WTC11 (cell line): Measurements from ENCODE around the gene PDZD2. TPM values are rescaled to one million over a fixed set of nuclear protein-coding genes. Genes with fewer than 3 reads are reported as not detected.

Source experiments
- ATAC-seq: fragments of 200-7000 bp; cut with Tn5 transposase; 2 replicates; pipeline ENCODE4 v1.10.0; 2021; ENCODE audit warnings: mild to moderate bottlenecking, moderate library complexity
- CTCF ChIA-PET: fragments of 300-600 bp; sonication (Branson Sonifier 250); formaldehyde crosslinking; loops from one replicate; lab custom pipeline; 2021; ENCODE audit warnings: antibody characterized with exemption; lab: Charles Lee
- POLR2A ChIA-PET: fragments of 350-600 bp; sonication (Branson Sonifier 250); formaldehyde crosslinking; loops from one replicate; lab custom pipeline; 2021; ENCODE audit warnings: antibody characterized with exemption; lab: Charles Lee
- DNase-seq: peaks from one replicate; pipeline ENCODE4 v3.0.0; 2021; ENCODE audit warnings: low spot score
- H3K27ac Mint-ChIP-seq: 2 replicates; pipeline ENCODE4 v1.8.0; 2021; ENCODE audit warnings: mixed read lengths
- H3K27me3 Mint-ChIP-seq: 2 replicates; pipeline ENCODE4 v1.8.0; 2021; ENCODE audit warnings: low read depth, mild to moderate bottlenecking, moderate library complexity, mixed read lengths
- H3K36me3 Mint-ChIP-seq: 2 replicates; pipeline ENCODE4 v1.8.0; 2021; ENCODE audit warnings: mixed read lengths
- H3K4me1 Mint-ChIP-seq: 2 replicates; pipeline ENCODE4 v1.8.0; 2022; ENCODE audit warnings: mixed read lengths
- H3K4me3 Mint-ChIP-seq: 2 replicates; pipeline ENCODE4 v1.8.0; 2021; ENCODE audit warnings: mild to moderate bottlenecking, moderate library complexity, mixed read lengths
- H3K9me3 Mint-ChIP-seq: 2 replicates; pipeline ENCODE4 v1.8.0; 2021; ENCODE audit warnings: mixed read lengths
- ATF1 ChIP-seq: sonication (generic); formaldehyde crosslinking; IDR thresholded peaks from 2 replicates; pipeline ENCODE4 v1.8.1; 2023; ENCODE audit warnings: mild to moderate bottlenecking, moderate library complexity, missing genetic modification reagents
- ATF6 ChIP-seq: sonication (generic); formaldehyde crosslinking; IDR thresholded peaks from 2 replicates; pipeline ENCODE4 v1.8.1; 2023; ENCODE audit warnings: mild to moderate bottlenecking, missing genetic modification reagents
- CBFB ChIP-seq: sonication (generic); formaldehyde crosslinking; IDR thresholded peaks from 2 replicates; pipeline ENCODE4 v1.8.1; 2022; ENCODE audit warnings: mild to moderate bottlenecking, low read depth, missing genetic modification reagents
- CREB1 ChIP-seq: sonication (generic); formaldehyde crosslinking; IDR thresholded peaks from 2 replicates; pipeline ENCODE4 v1.8.0; 2023; ENCODE audit warnings: mild to moderate bottlenecking, missing genetic modification reagents
- CREM ChIP-seq: sonication (generic); formaldehyde crosslinking; IDR thresholded peaks from 2 replicates; pipeline ENCODE4 v1.8.1; 2022; ENCODE audit warnings: mild to moderate bottlenecking, missing genetic modification reagents, moderate library complexity
- CTCF ChIP-seq: fragments of 200-600 bp; IDR thresholded peaks from 2 replicates; pipeline ENCODE4 v1.8.0; 2022; ENCODE audit warnings: antibody characterized with exemption
- ELF4 ChIP-seq: sonication (generic); formaldehyde crosslinking; IDR thresholded peaks from 2 replicates; pipeline ENCODE4 v1.8.1; 2022; ENCODE audit warnings: low read depth, mild to moderate bottlenecking, moderate library complexity, missing genetic modification reagents
- FOXK1 ChIP-seq: sonication (generic); formaldehyde crosslinking; IDR thresholded peaks from 2 replicates; pipeline ENCODE4 v1.8.0; 2022; ENCODE audit warnings: mild to moderate bottlenecking, moderate library complexity, missing genetic modification reagents
- FOXP4 ChIP-seq: sonication (generic); formaldehyde crosslinking; IDR thresholded peaks from 2 replicates; pipeline ENCODE4 v1.8.0; 2022; ENCODE audit warnings: mild to moderate bottlenecking, missing genetic modification reagents
- GTF2I ChIP-seq: fragments of 250-450 bp; sonication (Bioruptor Pico); conservative IDR thresholded peaks from 2 replicates; pipeline ENCODE4 v1.4.0; 2021; ENCODE audit warnings: mild to moderate bottlenecking
- NR2C2 ChIP-seq: sonication (generic); formaldehyde crosslinking; IDR thresholded peaks from 2 replicates; pipeline ENCODE4 v1.8.0; 2022; ENCODE audit warnings: mild to moderate bottlenecking, missing genetic modification reagents
- NR3C1 ChIP-seq: sonication (generic); formaldehyde crosslinking; conservative IDR thresholded peaks from 2 replicates; pipeline ENCODE4 v1.8.1; 2023; ENCODE audit warnings: low read depth, mild to moderate bottlenecking, missing genetic modification reagents
- RELA ChIP-seq: sonication (generic); formaldehyde crosslinking; IDR thresholded peaks from 2 replicates; pipeline ENCODE4 v1.8.1; 2022; ENCODE audit warnings: missing genetic modification reagents, mild to moderate bottlenecking, borderline replicate concordance
- TEAD1 ChIP-seq: sonication (generic); formaldehyde crosslinking; IDR thresholded peaks from 2 replicates; pipeline ENCODE4 v1.8.0; 2022; ENCODE audit warnings: mild to moderate bottlenecking, missing genetic modification reagents
- ZBTB21 ChIP-seq: sonication (generic); formaldehyde crosslinking; IDR thresholded peaks from 2 replicates; pipeline ENCODE4 v1.8.1; 2023; ENCODE audit warnings: mild to moderate bottlenecking, missing genetic modification reagents, borderline replicate concordance
- ZNF138 ChIP-seq: sonication (generic); formaldehyde crosslinking; conservative IDR thresholded peaks from 2 replicates; pipeline ENCODE4 v1.8.1; 2022; ENCODE audit warnings: mild to moderate bottlenecking, moderate library complexity, missing genetic modification reagents
- ZSCAN18 ChIP-seq: fragments of 250-450 bp; sonication (Bioruptor Pico); IDR thresholded peaks from 2 replicates; pipeline ENCODE4 v2.1.2; 2022; ENCODE audit warnings: mild to moderate bottlenecking, moderate library complexity
- total RNA-seq: library from RNA; stranded (reverse); gene quantifications from 3 replicates; pipeline ENCODE4 v1.2.3, GENCODE V29; 2021
- TF ChIP-seq, protein P1 (sequence below): sonication (generic); formaldehyde crosslinking; IDR thresholded peaks from 2 replicates; pipeline ENCODE4 v1.8.1; 2022; ENCODE audit warnings: mild to moderate bottlenecking, moderate library complexity, missing genetic modification reagents
- TF ChIP-seq, protein P2 (sequence below): fragments of 250-450 bp; sonication (Bioruptor Pico); IDR thresholded peaks from 2 replicates; pipeline ENCODE4 v1.9.0; 2021; ENCODE audit warnings: moderate library complexity, mild to moderate bottlenecking, inconsistent platforms, borderline replicate concordance
- TF ChIP-seq, protein P3 (sequence below): sonication (generic); formaldehyde crosslinking; IDR thresholded peaks from 2 replicates; pipeline ENCODE4 v1.8.1; 2023; ENCODE audit warnings: mild to moderate bottlenecking, missing genetic modification reagents

Gene PDZD2
- total RNA-seq, 1 experiment from 2014 or later = 11.4 TPM

DNA sequence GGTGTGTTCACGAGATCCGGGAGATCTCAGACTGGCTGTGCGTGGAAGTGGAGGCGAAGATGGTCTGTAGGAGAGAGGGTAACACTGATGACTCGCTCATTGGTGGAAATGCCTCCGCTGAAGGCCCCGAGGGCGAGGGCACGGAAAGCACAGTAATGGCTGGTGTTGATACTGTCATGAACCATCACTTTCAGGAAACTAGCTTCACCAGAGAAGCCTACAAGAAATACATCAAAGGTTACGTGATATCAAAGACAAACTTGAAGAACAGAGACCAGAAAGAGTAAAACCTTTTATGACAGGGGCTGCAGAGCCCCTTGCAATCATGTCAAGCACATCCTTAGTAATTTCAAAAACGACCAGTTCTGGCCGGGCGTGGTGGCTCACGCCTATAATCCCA, 269.5 kb downstream of the PDZD2 start:
- H3K9me3 Mint-ChIP-seq = peaks cover 3% of the 10 kb centered on the region; the same call in 1 of the 2 replicates
- ChIA-PET POLR2A (no interaction called here), CTCF (interaction anchor here (1.7 kb wide), 1 partner anchor 169 kb away, joined by 8 read pairs; no protein-coding TSS in a partner anchor)
- TF ChIP-seq FOXK1 (CRISPR knock-in tag) (no peak), GTF2I (CRISPR knock-in tag) (no peak), ZSCAN18 (CRISPR knock-in tag) (no peak), TEAD1 (no peak), CREB1 (CRISPR knock-in tag) (no peak), CBFB (CRISPR knock-in tag) (no peak), CTCF (no peak), ELF4 (CRISPR knock-in tag) (no peak), ATF1 (no peak), CREM (CRISPR knock-in tag) (no peak), RELA (no peak), ZBTB21 (CRISPR knock-in tag) (no peak), NR2C2 (CRISPR knock-in tag) (no peak), FOXP4 (CRISPR knock-in tag) (no peak), ATF6 (CRISPR knock-in tag) (no peak), NR3C1 (CRISPR knock-in tag) (no peak), ZNF138 (no peak)
- TF ChIP-seq, protein P1, sequence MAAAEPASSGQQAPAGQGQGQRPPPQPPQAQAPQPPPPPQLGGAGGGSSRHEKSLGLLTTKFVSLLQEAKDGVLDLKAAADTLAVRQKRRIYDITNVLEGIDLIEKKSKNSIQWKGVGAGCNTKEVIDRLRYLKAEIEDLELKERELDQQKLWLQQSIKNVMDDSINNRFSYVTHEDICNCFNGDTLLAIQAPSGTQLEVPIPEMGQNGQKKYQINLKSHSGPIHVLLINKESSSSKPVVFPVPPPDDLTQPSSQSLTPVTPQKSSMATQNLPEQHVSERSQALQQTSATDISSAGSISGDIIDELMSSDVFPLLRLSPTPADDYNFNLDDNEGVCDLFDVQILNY (CRISPR knock-in tag) = no peak
- TF ChIP-seq, protein P2, sequence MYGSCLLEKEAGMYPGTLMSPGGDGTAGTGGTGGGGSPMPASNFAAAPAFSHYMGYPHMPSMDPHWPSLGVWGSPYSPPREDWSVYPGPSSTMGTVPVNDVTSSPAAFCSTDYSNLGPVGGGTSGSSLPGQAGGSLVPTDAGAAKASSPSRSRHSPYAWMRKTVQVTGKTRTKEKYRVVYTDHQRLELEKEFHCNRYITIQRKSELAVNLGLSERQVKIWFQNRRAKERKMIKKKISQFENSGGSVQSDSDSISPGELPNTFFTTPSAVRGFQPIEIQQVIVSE (CRISPR knock-in tag) = no peak
- TF ChIP-seq, protein P3, sequence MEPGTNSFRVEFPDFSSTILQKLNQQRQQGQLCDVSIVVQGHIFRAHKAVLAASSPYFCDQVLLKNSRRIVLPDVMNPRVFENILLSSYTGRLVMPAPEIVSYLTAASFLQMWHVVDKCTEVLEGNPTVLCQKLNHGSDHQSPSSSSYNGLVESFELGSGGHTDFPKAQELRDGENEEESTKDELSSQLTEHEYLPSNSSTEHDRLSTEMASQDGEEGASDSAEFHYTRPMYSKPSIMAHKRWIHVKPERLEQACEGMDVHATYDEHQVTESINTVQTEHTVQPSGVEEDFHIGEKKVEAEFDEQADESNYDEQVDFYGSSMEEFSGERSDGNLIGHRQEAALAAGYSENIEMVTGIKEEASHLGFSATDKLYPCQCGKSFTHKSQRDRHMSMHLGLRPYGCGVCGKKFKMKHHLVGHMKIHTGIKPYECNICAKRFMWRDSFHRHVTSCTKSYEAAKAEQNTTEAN (CRISPR knock-in tag) = no peak
- ATAC-seq (no peak), DNase-seq (no peak)
- no peaks in the 10 kb centered on the region for H3K27me3 Mint-ChIP-seq
- no peaks in the 10 kb centered on the region for H3K36me3 Mint-ChIP-seq
- no peak overlapping the region for H3K27ac Mint-ChIP-seq
- no peak overlapping the region for H3K4me3 Mint-ChIP-seq
- peaks cover 2% of the 10 kb centered on the region for H3K4me1 Mint-ChIP-seq
